Measurements from ENCODE around the gene ELF4.

The ELF4 gene

DNA sequence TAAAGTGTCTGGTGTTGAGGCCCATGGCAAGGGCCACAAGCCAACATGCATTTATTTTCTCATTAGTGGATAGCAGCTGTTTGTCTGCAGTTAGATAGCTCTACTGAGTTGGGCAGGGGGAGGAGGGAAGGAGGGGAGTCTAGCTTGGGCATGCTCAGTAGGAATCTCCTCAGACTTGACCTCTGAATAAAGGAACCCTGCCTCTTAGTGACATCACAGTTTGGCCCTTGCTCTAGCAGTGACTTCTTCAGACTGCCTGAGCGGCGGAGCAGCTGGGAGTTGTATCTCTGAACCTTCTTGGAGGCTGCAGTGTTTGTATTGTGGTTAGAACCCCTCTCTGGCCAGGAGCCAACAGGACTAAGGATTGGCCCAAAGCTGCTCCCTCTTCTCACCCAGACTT, 70.5 kb downstream of the ELF4 start:
- no peak for DNase-seq

DNA sequence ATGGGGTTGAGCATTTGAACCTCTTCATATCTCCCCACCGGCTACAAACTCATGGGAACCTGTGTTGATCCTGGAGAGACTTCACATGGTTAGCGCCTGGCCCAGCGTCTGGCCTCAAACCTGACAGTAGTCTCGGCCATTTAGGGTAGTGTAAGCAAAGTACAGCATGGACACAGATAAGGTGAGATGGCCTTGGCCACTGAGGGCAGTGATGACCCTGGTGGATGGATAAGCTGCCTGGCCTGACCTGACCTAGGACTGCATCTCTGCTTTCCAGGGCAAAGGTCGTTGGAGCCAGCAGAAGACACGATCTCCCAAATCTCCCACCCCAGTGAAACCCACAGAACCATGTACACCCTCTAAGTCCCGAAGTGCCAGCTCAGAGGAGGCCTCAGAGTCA, 76.1 kb downstream of the ELF4 start:
- no peak for DNase-seq

DNA sequence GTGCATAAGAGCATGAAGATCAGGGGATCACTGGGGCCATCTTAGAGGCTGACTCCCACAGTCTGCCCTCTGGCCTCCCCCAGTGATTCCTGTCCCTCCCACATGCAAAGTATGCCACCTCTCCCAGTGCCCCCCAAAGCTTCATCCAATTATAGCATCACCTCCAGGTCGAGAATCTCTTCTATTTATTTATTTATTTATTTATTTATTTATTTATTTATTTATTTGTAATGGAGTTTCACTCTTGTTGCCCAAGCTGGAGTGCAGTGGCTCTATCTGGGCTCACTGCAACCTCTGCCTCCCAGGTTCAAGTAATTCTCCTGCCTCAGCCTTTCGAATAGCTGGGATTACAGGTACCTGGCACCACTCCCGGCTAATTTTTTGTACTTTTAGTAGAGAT, 77.7 kb downstream of the ELF4 start:
- no peak for DNase-seq

DNA sequence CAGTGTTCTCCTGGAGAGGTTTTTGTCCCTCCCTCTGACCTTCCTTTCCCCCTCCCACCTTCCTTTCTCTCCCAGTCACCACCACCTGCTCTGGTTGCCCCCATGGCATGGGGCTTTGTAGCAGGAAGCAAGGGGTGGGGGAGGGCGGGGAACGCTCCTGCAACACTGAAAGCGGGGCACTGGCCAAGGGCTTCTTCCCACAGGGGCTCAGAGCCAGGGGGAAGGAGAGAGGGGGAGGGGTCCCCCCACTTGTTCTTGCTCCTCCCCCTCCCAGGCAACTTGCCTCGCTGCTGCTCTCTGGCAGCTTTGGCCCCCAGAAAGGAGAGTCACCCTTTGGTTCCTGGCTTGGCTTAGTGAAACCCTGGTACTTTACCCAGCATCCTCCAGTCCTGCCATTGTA, 79.5 kb downstream of the ELF4 start:
- no peak for DNase-seq

DNA sequence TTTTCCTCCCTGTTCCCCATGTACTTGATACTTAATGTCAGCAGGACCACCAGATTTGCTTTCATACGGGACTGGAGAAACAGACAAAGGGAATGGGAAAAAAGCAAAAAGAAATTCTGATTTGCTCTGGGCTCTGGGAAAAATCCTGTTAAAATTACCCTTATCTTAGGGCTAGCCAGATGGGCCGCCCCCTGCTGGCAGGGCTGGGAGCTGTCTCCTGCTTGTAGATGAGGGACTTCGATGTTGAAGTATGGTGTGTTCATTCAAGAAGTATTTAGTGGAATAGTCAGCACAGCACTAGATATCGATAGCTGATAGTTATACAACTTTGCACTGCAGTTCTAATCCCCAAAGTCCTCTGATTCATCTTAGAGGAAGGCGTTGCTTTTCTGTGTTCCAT, 82.1 kb downstream of the ELF4 start:
- DNase-seq = peak; percentile 1

DNA sequence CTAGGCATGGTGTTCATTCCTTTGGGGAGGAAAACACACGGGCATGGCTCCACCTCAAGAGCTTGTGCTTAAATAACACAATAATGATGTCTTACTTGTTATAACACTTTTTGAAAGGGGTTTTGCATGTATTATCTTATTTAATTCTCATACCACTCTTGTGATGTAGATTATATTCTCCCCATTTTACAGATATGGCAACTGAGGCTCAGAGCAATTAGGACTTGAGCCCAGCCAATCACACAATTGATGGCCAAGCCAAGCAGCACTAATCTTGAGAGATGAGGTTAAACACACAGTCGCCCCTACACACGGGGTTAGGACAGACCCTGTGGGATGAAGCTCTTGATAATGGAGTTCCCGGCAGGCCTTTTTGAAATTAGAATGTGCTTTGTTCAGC, 82.7 kb downstream of the ELF4 start:
- no peak for DNase-seq

DNA sequence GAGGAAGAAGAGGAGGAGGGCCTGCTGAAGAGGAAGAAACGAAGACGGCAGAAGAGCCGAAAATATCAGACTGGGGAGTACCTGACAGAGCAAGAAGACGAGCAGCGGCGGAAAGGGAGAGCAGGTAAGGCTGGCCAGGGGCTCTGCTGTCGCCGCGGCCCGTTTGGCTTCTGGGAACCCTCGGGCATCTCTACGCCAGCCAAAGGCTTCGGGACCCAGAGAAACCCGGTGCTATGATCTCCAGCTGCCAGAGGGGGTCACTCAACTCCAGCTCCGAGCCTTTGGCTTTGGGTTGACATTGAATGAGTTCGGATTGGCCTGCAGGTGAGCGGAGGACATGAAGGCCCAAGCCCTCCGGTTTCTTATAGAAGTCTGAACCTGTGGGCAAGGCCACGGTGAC, 85.0 kb downstream of the ELF4 start:
- DNase-seq = no peak

DNA sequence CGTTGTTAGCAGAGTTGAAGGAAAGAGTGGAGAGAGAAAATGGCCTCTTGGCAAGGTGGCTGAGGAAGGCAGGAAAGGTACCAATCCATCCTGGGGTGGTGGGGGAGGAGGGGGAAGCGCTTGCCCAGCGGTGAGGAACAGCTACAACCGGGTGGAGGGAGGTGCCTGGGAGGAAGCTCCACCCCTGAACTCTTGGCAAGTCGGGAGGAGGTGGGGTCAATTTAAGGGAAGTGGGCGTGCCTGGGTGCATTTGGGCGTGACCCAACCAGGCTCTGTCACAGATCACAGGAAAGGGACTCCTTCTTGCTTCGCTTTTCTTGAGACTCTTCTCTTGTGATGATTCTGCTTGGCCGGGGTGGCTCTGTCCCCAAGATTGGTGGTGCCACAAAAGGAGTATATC, 86.2 kb downstream of the ELF4 start:
- no peak for DNase-seq

DNA sequence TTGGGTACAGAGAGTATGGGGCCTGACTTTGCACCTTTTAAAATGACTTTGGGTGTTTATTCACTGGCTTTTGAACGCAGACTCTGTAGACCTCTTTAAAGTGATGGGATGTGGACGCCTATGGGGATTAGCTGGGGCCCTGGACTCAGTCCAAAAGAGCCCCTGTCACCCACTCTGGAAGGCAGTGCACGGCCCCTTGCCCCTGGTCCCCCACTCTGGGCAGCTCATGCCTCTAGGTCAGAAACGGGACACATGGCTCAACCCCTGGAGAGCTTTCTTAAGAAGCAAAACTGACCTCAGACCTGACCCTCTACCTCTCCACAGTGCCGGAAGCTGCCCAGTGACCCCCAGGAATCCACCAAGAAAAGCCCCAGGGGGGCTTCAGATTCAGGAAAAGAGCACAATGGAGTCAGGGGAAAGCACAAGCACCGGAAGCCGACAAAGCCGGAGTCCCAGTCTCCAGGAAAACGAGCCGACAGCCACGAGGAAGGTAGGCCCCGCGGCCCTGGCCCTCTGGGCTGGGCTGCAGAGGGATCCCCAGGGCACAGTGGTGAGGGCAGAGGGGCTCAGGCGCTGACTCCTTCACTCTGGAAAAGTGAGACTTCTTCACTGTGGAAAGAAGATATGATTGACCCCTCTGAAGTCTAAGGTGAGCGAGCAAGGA, 89.5 kb downstream of the ELF4 start:
- no peak for DNase-seq

DNA sequence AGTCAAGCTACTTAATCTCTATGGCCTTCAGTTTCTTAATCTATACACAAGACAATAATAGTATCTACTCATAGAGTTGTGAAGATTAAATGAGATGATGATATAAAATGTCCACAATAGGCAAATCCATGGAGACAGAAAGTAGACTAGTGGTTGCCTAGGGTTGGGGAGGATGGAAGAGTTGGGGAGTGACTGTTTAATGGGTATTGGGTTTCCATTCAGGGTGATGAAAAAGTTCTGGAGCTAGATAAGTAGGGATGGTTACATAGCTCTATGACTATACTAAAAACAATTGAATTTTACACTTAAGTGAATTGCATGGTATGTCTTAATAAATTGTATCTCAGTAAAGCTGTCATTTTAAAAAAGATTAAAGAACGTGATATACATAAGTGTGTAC, 92.2 kb downstream of the ELF4 start:
- no peak for DNase-seq

DNA sequence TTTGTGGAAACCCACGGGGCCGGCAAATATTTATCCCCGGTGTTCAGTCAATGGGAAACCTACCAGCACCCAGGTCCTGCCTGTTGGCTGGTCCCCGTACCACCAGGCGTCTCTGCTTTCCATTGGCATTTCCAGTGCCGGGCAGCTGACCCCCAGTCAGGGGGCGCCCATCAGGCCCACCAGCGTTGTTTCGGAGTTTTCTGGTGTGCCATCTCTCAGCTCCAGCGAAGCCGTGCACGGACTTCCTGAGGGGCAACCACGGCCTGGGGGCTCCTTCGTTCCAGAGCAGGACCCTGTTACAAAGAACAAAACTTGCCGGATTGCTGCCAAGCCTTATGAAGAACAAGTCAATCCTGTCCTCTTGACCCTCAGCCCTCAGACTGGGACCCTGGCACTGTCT, 95.1 kb downstream of the ELF4 start:
- no peak for DNase-seq

Data from NCI-H526 treated with DMSO at 0.1 percent for 48 hours (cell line).